Heart right ventricle (tissue), 16 donors: Measurements from ENCODE around the gene NCOA4. TPM values are rescaled to one million over a fixed set of nuclear protein-coding genes. Genes with fewer than 3 reads are reported as not detected.

Experiments used
- ATAC-seq, 8 donors: fragments of 200-7000 bp; cut with Tn5 transposase; one replicate each; pipeline ENCODE4 v1.9.1; 2020; ENCODE audit warnings: mild to moderate bottlenecking in 8 of 8, moderate library complexity in 8 of 8, moderate number of reproducible peaks in 1 of 8
- DNase-seq, 2 donors: peaks; one replicate each; pipeline ENCODE4 v3.0.0-alpha.2; 2020
- H3K27ac ChIP-seq, 10 donors: fragments of 200-600 bp; sonication (generic) in 2 of 10; one replicate each; pipeline versions ENCODE4 v1.5.0 to v1.8.0; 2020 to 2022; ENCODE audit warnings: mild to moderate bottlenecking in 3 of 10
- H3K27me3 ChIP-seq, 7 donors: fragments of 200-600 bp; one replicate each; pipeline ENCODE4 v1.8.0; 2021 to 2022; ENCODE audit warnings: mild to moderate bottlenecking in 2 of 7
- H3K36me3 ChIP-seq, 9 donors: fragments of 200-600 bp; sonication (generic) in 1 of 9; one replicate each; pipeline versions ENCODE4 v1.5.0 to v1.8.0; 2020 to 2022; ENCODE audit warnings: mild to moderate bottlenecking in 2 of 9
- H3K4me1 ChIP-seq, 9 donors: fragments of 200-600 bp; sonication (generic) in 1 of 9; one replicate each; pipeline versions ENCODE4 v1.5.0 to v1.8.0; 2020 to 2022; ENCODE audit warnings: mild to moderate bottlenecking in 4 of 9
- H3K4me3 ChIP-seq, 10 donors: fragments of 200-600 bp; sonication (generic) in 2 of 10; one replicate each; pipeline versions ENCODE4 v1.5.0 to v1.8.0; 2020 to 2022; ENCODE audit warnings: mild to moderate bottlenecking in 7 of 10, moderate library complexity in 2 of 10
- H3K9me3 ChIP-seq, 11 donors: fragments of 200-600 bp in 10 of 11; sonication (generic) in 2 of 11; one replicate each; pipeline versions ENCODE4 v1.5.0 to v1.8.0; 2013 to 2022; ENCODE audit warnings: mild to moderate bottlenecking in 2 of 11, control low read depth in 1 of 11, moderate library complexity in 1 of 11
- CTCF ChIP-seq, 9 donors: fragments of 200-600 bp; sonication (generic) in 2 of 9; IDR thresholded peaks; one replicate each; pipeline versions ENCODE4 v1.5.0 to v1.8.0; 2021 to 2022; ENCODE audit warnings: antibody characterized with exemption in 9 of 9, mild to moderate bottlenecking in 5 of 9, moderate library complexity in 1 of 9
- WGBS, 2 donors: extraction: QIAGEN DNeasy Blood & Tissue Kit; methylation state at CpG; one replicate each; pipeline ENCODE4 v1.1.7; 2013; ENCODE audit warnings: inconsistent platforms in 1 of 2; 5-methylcytosine and 5-hydroxymethylcytosine counted together
- intact Hi-C, 10 donors: fragments of 100-400 bp; cut with DNase I; formaldehyde crosslinking; loops; one replicate each; pipeline versions ENCODE4 v1.11.1 to v1.14.2; 2022
- polyA plus RNA-seq, 2 donors: library from polyadenylated mRNA; stranded (reverse); fragments of 200-250 nt; gene quantifications; one replicate each; pipeline ENCODE4 v1.2.3, GENCODE V29; 2013
- total RNA-seq, 10 donors: library from RNA; stranded (reverse); fragmentation: NEBNext Ultra II Directional in 3 of 10; extraction: Animal tissue kit (Norgen Biotek cat#: 25700) in 3 of 10; gene quantifications; one replicate each; pipeline versions ENCODE4 v1.2.1 to v1.2.4, GENCODE V29; 2021 to 2023
- donor health status: Arrhythmogenic right ventricular cardiomyopathy.
- donor health status: ischemic (EF 13 %, LVEDD 7.1; RV severe dilation, severe dysfunction).
- donor health status: healthy with polysubstance abuse.
- donor health status: DM: no; HTN: yes; CAD: no.
- donor health status: DM: no; HTN: no; CAD: no.
- donor health status: ischemic (EF 25% LVEDD 6.9; RV normal size, moderate dysfunction).
- donor health status: ischemic (EF 25% LVEDD 5.7; RV mildly dilated, moderate dysfunction).
- donor health status: healthy.
- donor health status: DM: yes; HTN: yes; CAD: no.
- donor health status: Ischemic cardiomyopathy.
- donor health status: ischemic (EF 35%, LVEDD 5.7; RV mildly dilated, moderate dysfunction).
- donor health status: nonischemic (EF 11% LVEDD 7.7; RV severe dilation, severe dysfunction).
- donor health status: DM: yes; HTN: yes; CAD: no.
- donor health status: PGD.
- donor health status: ischemic (EF 29% LVEDD 5.4; RV normal size, mild dysfunction).
- donor health status: nonischemic (EF 23%, LVEDD 6.1; RV moderate dilation, normal function).

The NCOA4 gene
- total and polyA plus RNA-seq, 12 donors, result 36.7 to 287 (median 256) TPM

GRCh38 chr10:46077141-46077554, 46.7 kb upstream of the NCOA4 start:
- ATAC-seq (no peak), DNase-seq (no peak)
- peaks cover 0 to 11% (median 0%) of the 10 kb centered on the region in 9 donors for H3K4me1 ChIP-seq
- H3K9me3 ChIP-seq, result peaks cover 0 to 5% (median 0%) of the 10 kb centered on the region in 11 donors
- intact Hi-C loops, result no loop called here
- TF ChIP-seq CTCF (IDR thresholded peaks at IDR 0.05), result no peak
- no peaks in the 10 kb centered on the region for H3K27me3 ChIP-seq
- WGBS, 2 donors, result 80 to 87% methylated on average over 4 of the region's 4 CpGs
- H3K4me3 ChIP-seq, result no peak overlapping the region
- no peaks in the 10 kb centered on the region for H3K36me3 ChIP-seq
- H3K27ac ChIP-seq, result no peak overlapping the region

- 92% methylated on average over 3 of the region's 3 CpGs for WGBS, 2 donors
- no peak for TF ChIP-seq CTCF (IDR thresholded peaks at IDR 0.05)
- DNase-seq (no peak), ATAC-seq (no peak)
- Histone ChIP-seq H3K4me1 (peaks cover 0 to 11% (median 0%) of the 10 kb centered on the region in 9 donors), H3K9me3 (peaks cover 0 to 5% (median 0%) of the 10 kb centered on the region in 11 donors), H3K27ac (no peak overlapping the region), H3K36me3 (no peaks in the 10 kb centered on the region), H3K4me3 (no peak overlapping the region), H3K27me3 (no peaks in the 10 kb centered on the region)
- intact Hi-C loops, result no loop called here
Measured at GRCh38 chr10:46075869-46076268, 45.4 kb upstream of the NCOA4 start.

- peaks cover 0 to 5% (median 0%) of the 10 kb centered on the region in 11 donors for H3K9me3 ChIP-seq
- H3K27ac ChIP-seq, result no peak overlapping the region
- no peak overlapping the region for H3K4me3 ChIP-seq
- H3K4me1 ChIP-seq, result peaks cover 0 to 6% (median 0%) of the 10 kb centered on the region in 9 donors
- DNase-seq (no peak), ATAC-seq (no peak)
- intact Hi-C loops, result no loop called here
- WGBS, 2 donors, result 57 to 71% methylated on average over 4 of the region's 4 CpGs
- no peaks in the 10 kb centered on the region for H3K36me3 ChIP-seq
- no peak for TF ChIP-seq CTCF (IDR thresholded peaks at IDR 0.05)
- no peaks in the 10 kb centered on the region for H3K27me3 ChIP-seq
Measured at GRCh38 chr10:46074196-46074946, 43.9 kb upstream of the NCOA4 start.

- intact Hi-C loops, result no loop called here
- H3K36me3 ChIP-seq, result no peaks in the 10 kb centered on the region
- peaks cover 0 to 5% (median 0%) of the 10 kb centered on the region in 11 donors for H3K9me3 ChIP-seq
- ATAC-seq (no peak), DNase-seq (no peak)
- TF ChIP-seq CTCF (IDR thresholded peaks at IDR 0.05), result no peak
- 89 to 96% methylated on average over 1 of the region's 1 CpG for WGBS, 2 donors
- no peaks in the 10 kb centered on the region for H3K27me3 ChIP-seq
- H3K4me1 ChIP-seq, result peaks cover 0 to 6% (median 0%) of the 10 kb centered on the region in 9 donors
- no peak overlapping the region for H3K4me3 ChIP-seq
- no peak overlapping the region for H3K27ac ChIP-seq
Measured at GRCh38 chr10:46073564-46073963, 43.1 kb upstream of the NCOA4 start.
